Ovary (tissue), 9 donors: ENCODE data around the gene ZNF169. TPM values are rescaled to one million over a fixed set of nuclear protein-coding genes. Genes with fewer than 3 reads are reported as not detected.
"Not testable (repeated sequence)": the region's sequence is repeated elsewhere in the genome, so short reads cannot be mapped to it uniquely, and the experiment has no call there.

Experiments
- DNase-seq, 5 donors: peaks; one replicate each; pipeline ENCODE4 v3.0.0-alpha.2; 2019 to 2020
- H3K27ac ChIP-seq, 2 donors: fragments of 200-600 bp; one replicate each; pipeline versions ENCODE4 v1.5.1 to v1.8.0; 2019 to 2022
- H3K27me3 ChIP-seq: fragments of 200-600 bp; one replicate; pipeline ENCODE4 v1.8.0; 2022
- H3K36me3 ChIP-seq: fragments of 200-600 bp; sonication (generic); one replicate; pipeline ENCODE4 v1.5.1; 2019
- H3K4me1 ChIP-seq: one replicate; pipeline ENCODE4 v1.8.1; 2013; ENCODE audit warnings: mild to moderate bottlenecking, moderate library complexity; ENCODE audit not compliant: insufficient read depth
- H3K4me3 ChIP-seq: fragments of 200-600 bp; sonication (generic); one replicate; pipeline ENCODE4 v1.5.1; 2017
- H3K9me3 ChIP-seq, 2 donors: fragments of 200-600 bp in 1 of 2; sonication (generic) in 1 of 2; one replicate each; pipeline versions ENCODE4 v1.5.1 to v1.8.1; 2013 to 2019; ENCODE audit warnings: mild to moderate bottlenecking in 1 of 2, moderate library complexity in 1 of 2
- EP300 ChIP-seq: sonication (generic); formaldehyde crosslinking; IDR thresholded peaks from one replicate; pipeline ENCODE4 v1.6.1; 2017; ENCODE audit warnings: antibody characterized with exemption
- POLR2A ChIP-seq: fragments of 450-650 bp; IDR thresholded peaks from one replicate; pipeline ENCODE4 v1.6.1; 2017; ENCODE audit warnings: antibody characterized with exemption, mild to moderate bottlenecking, moderate library complexity
- WGBS, 3 donors: extraction: QIAGEN DNeasy Blood & Tissue Kit in 1 of 3; methylation state at CpG; one replicate each; pipeline versions ENCODE4 v1.1.5 to v1.1.7; 2013 to 2017; 5-methylcytosine and 5-hydroxymethylcytosine counted together
- intact Hi-C, 4 donors: fragments of 100-400 bp; cut with DNase I; formaldehyde crosslinking; loops; one replicate each; pipeline versions ENCODE4 v1.11.0 to v1.15.1; 2022 to 2023
- polyA plus RNA-seq, 2 donors: library from polyadenylated mRNA; stranded (reverse); fragments of 200-250 nt in 1 of 2; fragments of 350-450 nt in 1 of 2; fragmentation: Illumina TruSeq in 1 of 2; extraction: RNeasy Lipid Tissue Mini Kit (QIAGEN cat#74804) in 1 of 2; gene quantifications; one replicate each; pipeline ENCODE4 v1.2.3, GENCODE V29; 2013 to 2014
- total RNA-seq, 7 donors: library from RNA; depleted of rRNA in 2 of 7; stranded (reverse); fragments of >200 nt in 2 of 7; fragmentation: NEBNext Ultra II Directional in 3 of 7; extraction: Animal tissue kit (Norgen Biotek cat#: 25700) in 3 of 7; gene quantifications; one replicate each; pipeline versions ENCODE4 v1.1.0 to v1.2.4, GENCODE V29; 2016 to 2023
- TF ChIP-seq, protein P1 (sequence below), 3 donors: fragments of 450-650 bp in 2 of 3; fragments of 200-600 bp in 1 of 3; IDR thresholded peaks; one replicate each; pipeline versions ENCODE4 v1.5.1 to v1.8.0; 2016 to 2022; ENCODE audit warnings: antibody characterized with exemption in 3 of 3, mild to moderate bottlenecking in 1 of 3
- donor health status: DM: no; HTN: no; CAD: no; lungs with moderate emphysema.
- donor health status: DM: no; HTN: no; CAD: no.
- donor health status: Bipolar disorder and iron deficiency.
- donor health status: DM: yes; HTN: yes; CAD: no.
- donor health status: DM: no; HTN: no; CAD: no.
- donor health status: DM: yes; HTN: yes; CAD: no.

The ZNF169 gene
- total and polyA plus RNA-seq, 9 donors = 4.6 to 12.5 (median 6.6) TPM

DNA sequence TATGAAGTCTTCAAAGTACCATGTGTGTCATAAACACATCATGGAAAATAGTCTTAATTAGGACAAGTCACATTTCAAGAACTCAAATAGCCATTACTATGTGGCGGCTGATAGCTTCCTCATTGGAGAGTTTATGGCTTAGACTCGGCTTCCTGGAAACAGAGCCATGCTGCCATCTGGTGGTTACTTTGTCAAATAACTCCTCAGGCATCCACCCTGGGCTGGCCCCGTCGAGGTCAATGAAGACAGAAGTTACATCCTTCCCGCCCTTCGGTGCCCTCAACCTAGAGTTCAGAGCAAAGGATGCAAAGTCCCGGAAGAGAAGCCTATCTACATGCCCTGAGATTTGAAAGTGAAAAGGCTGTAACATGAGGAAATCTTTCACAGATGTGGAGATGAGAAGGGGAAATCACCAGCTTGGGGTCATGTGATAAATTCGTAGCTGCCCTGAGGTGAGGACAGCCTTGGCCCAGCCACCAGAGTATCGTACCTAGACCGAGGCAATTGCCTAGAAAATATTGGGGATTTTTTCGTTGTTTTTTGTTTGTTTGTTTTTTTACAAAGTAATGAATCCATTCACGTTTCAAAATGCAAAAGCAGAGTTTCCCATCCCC is 45.5 kb upstream of the ZNF169 start:
- intact Hi-C loops = loop anchor here (2.0 to 10.0 kb wide), 5 partner anchors 146 to 531 kb away; no protein-coding TSS in a partner anchor

DNA sequence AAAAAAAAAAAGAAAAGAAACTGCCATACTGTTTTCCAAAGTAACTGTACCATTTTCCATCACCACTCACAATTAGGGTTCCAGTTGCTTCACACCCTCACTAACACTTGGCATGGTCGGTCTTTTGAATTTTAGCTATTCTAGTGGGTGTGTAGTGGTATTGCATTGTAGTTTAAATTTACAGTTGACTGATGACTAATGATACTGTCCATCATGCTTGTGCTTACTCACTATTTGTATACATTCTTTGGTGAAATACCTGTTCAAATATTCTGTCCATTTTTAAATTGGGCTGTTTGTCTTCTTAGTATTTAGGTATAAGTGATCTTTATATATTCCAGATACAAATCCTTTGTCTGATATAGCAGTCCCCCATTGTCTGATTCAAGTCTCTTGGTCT is 36.2 kb upstream of the ZNF169 start:
- no peak for TF ChIP-seq POLR2A
- no peak for TF ChIP-seq EP300
- TF ChIP-seq, protein P1, sequence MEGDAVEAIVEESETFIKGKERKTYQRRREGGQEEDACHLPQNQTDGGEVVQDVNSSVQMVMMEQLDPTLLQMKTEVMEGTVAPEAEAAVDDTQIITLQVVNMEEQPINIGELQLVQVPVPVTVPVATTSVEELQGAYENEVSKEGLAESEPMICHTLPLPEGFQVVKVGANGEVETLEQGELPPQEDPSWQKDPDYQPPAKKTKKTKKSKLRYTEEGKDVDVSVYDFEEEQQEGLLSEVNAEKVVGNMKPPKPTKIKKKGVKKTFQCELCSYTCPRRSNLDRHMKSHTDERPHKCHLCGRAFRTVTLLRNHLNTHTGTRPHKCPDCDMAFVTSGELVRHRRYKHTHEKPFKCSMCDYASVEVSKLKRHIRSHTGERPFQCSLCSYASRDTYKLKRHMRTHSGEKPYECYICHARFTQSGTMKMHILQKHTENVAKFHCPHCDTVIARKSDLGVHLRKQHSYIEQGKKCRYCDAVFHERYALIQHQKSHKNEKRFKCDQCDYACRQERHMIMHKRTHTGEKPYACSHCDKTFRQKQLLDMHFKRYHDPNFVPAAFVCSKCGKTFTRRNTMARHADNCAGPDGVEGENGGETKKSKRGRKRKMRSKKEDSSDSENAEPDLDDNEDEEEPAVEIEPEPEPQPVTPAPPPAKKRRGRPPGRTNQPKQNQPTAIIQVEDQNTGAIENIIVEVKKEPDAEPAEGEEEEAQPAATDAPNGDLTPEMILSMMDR (IDR thresholded peaks at IDR 0.05) = no peak
- Histone ChIP-seq H3K36me3 (no peaks in the 10 kb centered on the region), H3K27me3 (no peaks in the 10 kb centered on the region), H3K9me3 (no peaks in the 10 kb centered on the region), H3K4me1 (no peaks in the 10 kb centered on the region), H3K4me3 (no peak overlapping the region), H3K27ac (no peak overlapping the region)
- WGBS, 3 donors = 86 to 97% (median 88%) methylated on average over 1 of the region's 1 CpG
- intact Hi-C loops = no loop called here
- DNase-seq = no peak

More for the DNA sequence above, 45.5 kb upstream of the ZNF169 start:
- Histone ChIP-seq H3K36me3 (no peaks in the 10 kb centered on the region), H3K27ac (no peak overlapping the region), H3K27me3 (no peaks in the 10 kb centered on the region), H3K4me3 (no peak overlapping the region), H3K4me1 (no peaks in the 10 kb centered on the region), H3K9me3 (no peaks in the 10 kb centered on the region)
- 8 to 14% (median 11%) methylated on average over 12 of the region's 12 CpGs for WGBS, 3 donors
- no peak for TF ChIP-seq EP300
- TF ChIP-seq, protein P1 (IDR thresholded peaks at IDR 0.05) = peak; percentile 66 to 86 (median 83)
- peak; percentile 54 to 76 (median 64) for DNase-seq

DNA sequence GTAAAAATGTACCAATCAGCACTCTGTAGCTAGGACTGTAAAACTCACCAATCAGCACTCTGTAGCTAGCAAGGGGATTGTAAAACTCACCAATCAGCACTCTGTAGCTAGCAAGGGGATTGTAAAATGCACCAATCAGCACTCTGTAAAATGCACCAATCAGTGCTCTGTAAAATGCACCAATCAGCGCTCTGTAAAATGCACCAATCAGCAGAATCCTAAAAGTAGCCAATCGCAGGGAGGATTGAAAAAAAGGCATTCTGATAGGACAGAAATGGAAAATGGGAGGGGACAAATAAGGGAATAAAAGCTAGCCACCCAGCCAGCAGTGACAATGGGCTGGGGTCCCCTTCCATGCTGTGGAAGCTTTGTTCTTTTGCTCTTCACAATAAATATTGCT is 33.7 kb upstream of the ZNF169 start:
- DNase-seq, H3K9me3 ChIP-seq, H3K4me3 ChIP-seq, H3K27ac ChIP-seq, intact Hi-C loops, H3K27me3 ChIP-seq, H3K36me3 ChIP-seq, H3K4me1 ChIP-seq: not testable (repeated sequence)
- WGBS, 3 donors = 84 to 92% (median 87%) methylated on average over 2 of the region's 2 CpGs

DNA sequence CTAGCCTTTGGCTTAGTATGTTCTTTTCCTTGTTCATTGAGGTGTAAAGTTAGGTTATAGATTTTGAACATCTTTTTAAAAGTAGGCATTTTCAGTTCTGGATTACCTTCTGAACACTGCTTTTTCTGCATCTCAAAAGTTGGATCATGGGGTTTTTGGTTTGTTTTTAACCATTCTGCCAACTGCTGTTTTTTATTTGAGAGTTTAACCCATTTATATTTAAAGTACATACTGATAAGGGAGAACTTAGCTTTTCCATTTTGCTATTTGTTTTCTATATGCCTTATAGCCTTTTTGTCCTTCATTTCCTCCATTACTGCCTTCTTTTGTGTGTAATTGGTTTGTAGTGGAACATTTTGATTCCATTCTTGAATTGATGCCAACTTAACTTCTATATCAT is 30.5 kb upstream of the ZNF169 start:
- no peak overlapping the region for H3K27ac ChIP-seq
- TF ChIP-seq POLR2A (no peak), EP300 (no peak)
- H3K9me3 ChIP-seq = no peaks in the 10 kb centered on the region
- DNase-seq = no peak
- H3K36me3 ChIP-seq = no peaks in the 10 kb centered on the region
- intact Hi-C loops = no loop called here
- H3K4me3 ChIP-seq = no peak overlapping the region
- no peaks in the 10 kb centered on the region for H3K27me3 ChIP-seq
- H3K4me1 ChIP-seq = no peaks in the 10 kb centered on the region

DNA sequence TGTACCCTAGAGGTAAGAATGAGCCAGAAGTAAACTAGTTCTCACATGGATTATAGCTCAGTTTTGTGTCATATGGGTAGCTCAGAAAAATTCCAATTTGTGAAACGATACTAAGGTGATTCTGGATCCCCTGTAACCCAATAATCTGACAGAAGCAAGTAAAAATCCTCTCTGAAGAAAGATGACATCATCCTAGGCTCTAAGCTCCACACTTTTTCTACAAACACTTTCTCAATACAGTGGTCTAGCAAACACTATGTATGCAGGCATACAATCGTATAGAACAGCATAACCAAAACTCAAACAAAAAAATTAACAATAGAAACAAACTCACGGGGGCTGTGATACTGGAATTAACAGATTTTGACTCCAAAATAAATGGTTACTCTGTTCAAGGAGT is 26.7 kb upstream of the ZNF169 start:
- intact Hi-C loops = no loop called here
- H3K27me3 ChIP-seq = no peaks in the 10 kb centered on the region
- H3K9me3 ChIP-seq = no peaks in the 10 kb centered on the region
- DNase-seq = no peak
- no peak overlapping the region for H3K4me3 ChIP-seq
- no peak for TF ChIP-seq POLR2A
- TF ChIP-seq EP300 = no peak
- TF ChIP-seq, protein P1 (IDR thresholded peaks at IDR 0.05) = no peak
- H3K36me3 ChIP-seq = no peaks in the 10 kb centered on the region
- H3K27ac ChIP-seq = no peak overlapping the region
- H3K4me1 ChIP-seq = no peaks in the 10 kb centered on the region
- 70 to 73% (median 70%) methylated on average over 3 of the region's 3 CpGs for WGBS, 3 donors

DNA sequence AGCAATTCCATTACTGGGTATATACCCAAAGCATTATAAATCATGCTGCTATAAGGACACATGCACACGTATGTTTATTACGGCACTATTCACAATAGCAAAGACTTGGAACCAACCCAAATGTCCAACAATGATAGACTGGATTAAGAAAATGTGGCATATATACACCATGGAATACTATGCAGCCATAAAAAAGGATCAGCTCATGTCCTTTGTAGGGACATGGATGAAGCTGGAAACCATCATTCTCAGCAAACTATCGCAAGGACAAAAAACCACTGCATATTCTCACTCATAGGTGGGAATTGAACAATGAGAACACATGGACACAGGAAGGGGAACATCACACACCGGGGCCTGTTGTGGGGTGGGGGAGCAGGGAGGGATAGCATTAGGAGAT is 18.0 kb upstream of the ZNF169 start:
- H3K4me3 ChIP-seq, H3K4me1 ChIP-seq, H3K27ac ChIP-seq, H3K27me3 ChIP-seq, H3K36me3 ChIP-seq, DNase-seq, H3K9me3 ChIP-seq, intact Hi-C loops: not testable (repeated sequence)
- WGBS, 3 donors = 92 to 99% (median 93%) methylated on average over 4 of the region's 4 CpGs
